ENCODE measurements around the gene CDK6. TPM values are rescaled to one million over a fixed set of nuclear protein-coding genes. Genes with fewer than 3 reads are reported as not detected.
A peak's percentile ranks its signal among the peaks of the same experiment; 100 is the strongest.

The CDK6 gene
- total RNA-seq, 3 donors from 2014 or later = 310 to 350 (median 347) TPM

DNA sequence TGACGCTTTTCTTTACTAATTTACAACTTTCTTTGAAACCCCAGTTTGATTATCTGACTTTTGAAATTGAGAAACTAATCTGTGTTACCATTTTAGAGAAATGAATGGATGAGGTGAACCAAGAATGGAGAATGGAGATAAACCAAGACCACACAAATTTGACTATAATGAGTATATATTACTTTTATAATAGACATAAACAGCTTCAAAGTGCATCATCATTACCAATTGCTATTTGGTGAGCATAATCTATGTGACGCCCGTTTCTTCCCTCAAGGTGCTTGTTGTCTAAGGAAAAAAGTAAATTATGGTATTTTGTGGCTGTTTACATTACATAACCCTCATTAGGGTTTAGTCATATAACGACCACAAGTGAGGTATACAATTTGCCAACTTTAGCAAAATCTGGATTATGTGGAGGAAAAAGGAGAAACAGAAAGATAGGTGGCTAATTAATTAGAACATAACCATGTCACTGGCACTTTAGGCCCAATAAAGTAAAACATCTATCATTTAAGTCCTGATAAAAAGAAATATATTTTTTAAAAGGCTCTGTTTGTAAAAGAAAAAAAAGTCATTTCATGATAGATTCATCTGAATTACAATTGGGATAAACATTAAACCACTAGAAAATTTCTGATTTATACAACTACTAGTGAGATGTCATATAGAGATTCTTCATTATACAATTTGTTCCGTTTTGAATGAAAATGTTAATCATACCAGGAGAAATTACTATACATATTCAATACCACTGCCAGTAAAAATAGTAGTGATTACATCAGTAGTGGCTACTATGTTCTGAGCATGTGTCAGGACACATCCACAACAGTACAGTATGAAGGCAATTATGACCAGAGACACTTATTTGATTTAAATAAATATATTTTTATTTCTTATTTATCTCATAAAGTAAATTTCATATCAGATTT is 128.0 kb downstream of the CDK6 start:
- Mint-ChIP-seq H3K4me1 (ENCODE audit: low read depth) (peaks cover 44% of the 10 kb centered on the region), H3K4me3 (no peak overlapping the region), H3K27me3 (ENCODE audit: low read depth) (no peaks in the 10 kb centered on the region)

GRCh38 chr7:92707435-92707834 is 128.9 kb downstream of the CDK6 start:
- Mint-ChIP-seq H3K4me3 (no peak overlapping the region), H3K36me3 (ENCODE audit: insufficient read depth) (peaks cover 34% of the 10 kb centered on the region), H3K9me3 (no peaks in the 10 kb centered on the region), H3K27me3 (ENCODE audit: low read depth) (no peaks in the 10 kb centered on the region), H3K4me1 (ENCODE audit: low read depth) (peaks cover 44% of the 10 kb centered on the region)
- DNase-seq = no peak
- ATAC-seq = no peak

More for the DNA sequence above, 128.0 kb downstream of the CDK6 start:
- Mint-ChIP-seq H3K9me3 (no peaks in the 10 kb centered on the region), H3K36me3 (ENCODE audit: insufficient read depth) (peaks cover 34% of the 10 kb centered on the region)
- ATAC-seq = peak; percentile 77 to 79
- DNase-seq = no peak

DNA sequence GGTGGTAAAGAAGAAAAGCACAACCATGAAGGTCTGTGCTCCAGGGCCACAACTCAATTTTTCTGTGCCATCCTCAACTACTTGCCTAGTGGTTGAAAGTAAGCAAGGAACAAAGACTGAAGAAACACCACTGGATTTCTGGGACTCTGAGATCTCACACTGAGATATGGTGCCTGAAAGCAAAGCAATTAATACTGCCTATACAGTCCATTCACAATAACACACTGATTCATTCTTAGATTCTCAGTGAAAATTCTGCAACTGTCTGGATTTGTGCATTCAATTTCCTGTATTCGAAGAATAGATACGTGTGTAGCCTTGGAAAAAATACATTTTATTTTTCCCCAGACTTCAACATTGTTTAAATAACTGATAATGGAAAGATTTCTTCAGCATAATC is 129.8 kb downstream of the CDK6 start:
- H3K27me3 Mint-ChIP-seq (ENCODE audit: low read depth) = no peaks in the 10 kb centered on the region

GRCh38 chr7:92705831-92706230 is 130.5 kb downstream of the CDK6 start:
- no peak for DNase-seq
- H3K4me1 Mint-ChIP-seq (ENCODE audit: low read depth) = peaks cover 46% of the 10 kb centered on the region

More for the DNA sequence above, 129.8 kb downstream of the CDK6 start:
- Mint-ChIP-seq H3K4me3 (no peak overlapping the region), H3K36me3 (ENCODE audit: insufficient read depth) (peaks cover 36% of the 10 kb centered on the region), H3K4me1 (ENCODE audit: low read depth) (peaks cover 44% of the 10 kb centered on the region), H3K9me3 (no peaks in the 10 kb centered on the region)
- ATAC-seq = peak; percentile 49 to 59
- DNase-seq = no peak

GRCh38 chr7:92704858-92705257 is 131.5 kb downstream of the CDK6 start:
- H3K4me1 Mint-ChIP-seq (ENCODE audit: low read depth) = peaks cover 43% of the 10 kb centered on the region
- DNase-seq = no peak
- no peak overlapping the region for H3K4me3 Mint-ChIP-seq
- no peak for ATAC-seq
- no peaks in the 10 kb centered on the region for H3K27me3 Mint-ChIP-seq (ENCODE audit: low read depth)
- peaks cover 41% of the 10 kb centered on the region for H3K36me3 Mint-ChIP-seq (ENCODE audit: insufficient read depth)
- H3K9me3 Mint-ChIP-seq = no peaks in the 10 kb centered on the region

More at GRCh38 chr7:92705831-92706230, 130.5 kb downstream of the CDK6 start:
- Mint-ChIP-seq H3K27me3 (ENCODE audit: low read depth) (no peaks in the 10 kb centered on the region), H3K36me3 (ENCODE audit: insufficient read depth) (peaks cover 40% of the 10 kb centered on the region), H3K4me3 (no peak overlapping the region), H3K9me3 (no peaks in the 10 kb centered on the region)
- ATAC-seq = no peak

GRCh38 chr7:92702535-92702934 is 133.8 kb downstream of the CDK6 start:
- Mint-ChIP-seq H3K9me3 (no peaks in the 10 kb centered on the region), H3K4me3 (no peak overlapping the region), H3K4me1 (ENCODE audit: low read depth) (peaks cover 29% of the 10 kb centered on the region), H3K27me3 (ENCODE audit: low read depth) (no peaks in the 10 kb centered on the region), H3K36me3 (ENCODE audit: insufficient read depth) (peaks cover 40% of the 10 kb centered on the region)
- DNase-seq (no peak), ATAC-seq (no peak)

- H3K36me3 Mint-ChIP-seq (ENCODE audit: insufficient read depth) = peaks cover 39% of the 10 kb centered on the region
- no peak overlapping the region for H3K4me3 Mint-ChIP-seq
- peaks cover 26% of the 10 kb centered on the region for H3K4me1 Mint-ChIP-seq (ENCODE audit: low read depth)
- DNase-seq (no peak), ATAC-seq (no peak)
- no peaks in the 10 kb centered on the region for H3K9me3 Mint-ChIP-seq
- H3K27me3 Mint-ChIP-seq (ENCODE audit: low read depth) = no peaks in the 10 kb centered on the region
Measured at GRCh38 chr7:92699966-92700514, 136.3 kb downstream of the CDK6 start.

- Mint-ChIP-seq H3K4me3 (no peak overlapping the region), H3K9me3 (no peaks in the 10 kb centered on the region), H3K27me3 (ENCODE audit: low read depth) (no peaks in the 10 kb centered on the region), H3K4me1 (ENCODE audit: low read depth) (peaks cover 26% of the 10 kb centered on the region), H3K36me3 (ENCODE audit: insufficient read depth) (peaks cover 36% of the 10 kb centered on the region)
- ATAC-seq (peak; percentile 59 to 63), DNase-seq (no peak)
Measured at GRCh38 chr7:92699560-92699959, 136.8 kb downstream of the CDK6 start.

DNA sequence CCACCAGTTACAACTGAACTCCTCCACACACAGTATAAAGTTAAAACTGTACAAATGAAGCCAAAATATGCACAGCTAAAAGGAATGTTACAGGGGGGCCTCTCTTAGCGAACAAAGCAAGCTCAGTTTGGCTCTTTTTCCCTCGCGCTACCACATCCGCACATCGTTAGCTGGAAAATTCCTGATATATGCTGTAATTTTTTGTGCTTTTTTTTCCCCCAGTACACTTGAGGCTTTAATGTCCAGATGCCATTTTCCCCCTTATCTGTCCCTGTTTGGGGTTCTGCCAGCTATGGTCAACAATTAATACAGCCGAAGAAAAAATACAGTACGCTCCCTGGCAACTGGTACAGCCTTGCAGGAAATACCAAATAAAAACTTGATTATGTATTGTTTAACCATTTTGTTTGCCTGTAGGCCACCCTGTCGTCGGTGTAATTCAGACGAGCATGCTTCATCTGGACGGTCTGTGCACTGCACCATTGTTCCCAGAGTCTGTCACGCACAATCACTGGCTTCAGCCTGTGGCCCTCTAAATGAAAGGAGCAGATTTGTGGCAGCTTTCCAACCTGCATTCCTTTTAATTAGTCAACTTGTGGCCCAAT is 138.0 kb downstream of the CDK6 start:
- no peak for DNase-seq
- no peak for ATAC-seq
- Mint-ChIP-seq H3K4me1 (ENCODE audit: low read depth) (peaks cover 28% of the 10 kb centered on the region), H3K9me3 (peaks cover 5% of the 10 kb centered on the region), H3K27me3 (ENCODE audit: low read depth) (no peaks in the 10 kb centered on the region), H3K4me3 (no peak overlapping the region), H3K36me3 (ENCODE audit: insufficient read depth) (peaks cover 35% of the 10 kb centered on the region)

DNA sequence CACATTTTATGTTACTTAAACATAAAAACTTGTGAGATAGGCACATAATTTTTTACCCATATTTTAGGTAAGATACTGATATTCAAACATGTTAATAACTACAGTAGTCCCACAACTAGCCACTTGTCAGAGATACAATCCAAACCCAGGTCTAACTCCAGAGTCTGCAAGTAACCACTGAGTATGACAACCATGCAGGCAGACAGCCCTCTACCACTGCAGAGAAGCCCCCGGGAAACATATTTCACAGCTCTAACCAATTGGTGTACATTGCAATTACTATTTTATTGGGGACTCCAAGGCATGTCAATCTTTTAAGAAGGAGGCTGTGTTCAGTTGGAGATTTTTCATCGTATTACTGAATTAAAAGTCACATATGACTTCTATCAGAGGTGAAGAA is 139.0 kb downstream of the CDK6 start:
- Mint-ChIP-seq H3K27me3 (ENCODE audit: low read depth) (no peaks in the 10 kb centered on the region), H3K9me3 (peaks cover 5% of the 10 kb centered on the region), H3K4me1 (ENCODE audit: low read depth) (peaks cover 32% of the 10 kb centered on the region), H3K36me3 (ENCODE audit: insufficient read depth) (peaks cover 40% of the 10 kb centered on the region), H3K4me3 (no peak overlapping the region)
- DNase-seq (no peak), ATAC-seq (no peak)

GRCh38 chr7:92697012-92697411 is 139.4 kb downstream of the CDK6 start:
- Mint-ChIP-seq H3K9me3 (peaks cover 5% of the 10 kb centered on the region), H3K36me3 (ENCODE audit: insufficient read depth) (peaks cover 40% of the 10 kb centered on the region), H3K27me3 (ENCODE audit: low read depth) (no peaks in the 10 kb centered on the region), H3K4me1 (ENCODE audit: low read depth) (peaks cover 34% of the 10 kb centered on the region), H3K4me3 (no peak overlapping the region)
- DNase-seq (no peak), ATAC-seq (no peak)

DNA sequence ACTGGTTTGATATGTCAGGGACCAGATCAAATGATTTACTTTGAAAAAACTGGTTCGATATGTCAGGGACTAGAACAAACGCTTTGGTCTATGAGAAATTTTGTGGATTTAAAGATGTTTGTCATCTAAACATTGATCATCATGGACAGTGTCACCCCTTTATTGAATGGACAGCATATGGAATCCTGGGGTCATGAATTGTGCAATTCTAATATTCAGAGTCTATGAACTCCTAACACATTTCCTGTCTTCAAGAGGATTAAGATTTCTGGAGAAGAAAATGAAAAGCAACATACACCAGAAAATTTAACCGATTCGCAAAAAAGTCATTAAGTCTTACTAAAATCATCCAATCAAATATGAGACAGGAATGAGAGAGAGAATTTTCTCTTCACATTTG is 139.8 kb downstream of the CDK6 start:
- peaks cover 5% of the 10 kb centered on the region for H3K9me3 Mint-ChIP-seq
- H3K4me3 Mint-ChIP-seq = no peak overlapping the region
- peaks cover 40% of the 10 kb centered on the region for H3K36me3 Mint-ChIP-seq (ENCODE audit: insufficient read depth)
- H3K4me1 Mint-ChIP-seq (ENCODE audit: low read depth) = peaks cover 39% of the 10 kb centered on the region
- H3K27me3 Mint-ChIP-seq (ENCODE audit: low read depth) = no peaks in the 10 kb centered on the region
- DNase-seq (no peak), ATAC-seq (no peak)

GRCh38 chr7:92695308-92696261 is 140.8 kb downstream of the CDK6 start:
- H3K27me3 Mint-ChIP-seq (ENCODE audit: low read depth) = no peaks in the 10 kb centered on the region
- H3K4me1 Mint-ChIP-seq (ENCODE audit: low read depth) = peaks cover 44% of the 10 kb centered on the region
- DNase-seq (no peak), ATAC-seq (no peak)
- H3K4me3 Mint-ChIP-seq = peak overlapping the region; percentile 5
- H3K36me3 Mint-ChIP-seq (ENCODE audit: insufficient read depth) = peaks cover 35% of the 10 kb centered on the region
- H3K9me3 Mint-ChIP-seq = peaks cover 5% of the 10 kb centered on the region

GRCh38 chr7:92694211-92694610 is 142.2 kb downstream of the CDK6 start:
- Mint-ChIP-seq H3K4me1 (ENCODE audit: low read depth) (peaks cover 48% of the 10 kb centered on the region), H3K4me3 (no peak overlapping the region), H3K9me3 (peaks cover 5% of the 10 kb centered on the region), H3K36me3 (ENCODE audit: insufficient read depth) (peaks cover 36% of the 10 kb centered on the region), H3K27me3 (ENCODE audit: low read depth) (no peaks in the 10 kb centered on the region)
- ATAC-seq = no peak
- DNase-seq = no peak

Data from activated T-cell treated with anti-CD3 and anti-CD28 coated beads, Interleukin-2, amount 50 U/mL, for 4 hours (primary cell).